22Rv1 (cell line): Measurements from ENCODE around the gene DOCK8.

Experiments used
- CTCF ChIP-seq: fragments of 450-650 bp; IDR thresholded peaks from 2 replicates; pipeline ENCODE4 v1.5.1; 2017; ENCODE audit warnings: mild to moderate bottlenecking
- ZFX ChIP-seq: fragments of 450-650 bp; IDR thresholded peaks from 2 replicates; pipeline ENCODE4 v1.6.1; 2017; ENCODE audit warnings: antibody characterized with exemption, borderline replicate concordance

- TF ChIP-seq CTCF, result no peak
- no peak for TF ChIP-seq ZFX
These were observed 131.5 kb downstream of the DOCK8 start for GRCh38 chr9:346111-346571.
